GM12875 (cell line): ENCODE data around the gene LZTR1.

ENCODE experiments used
- H3K4me3 ChIP-seq: one replicate; pipeline ENCODE4 v1.5.1; 2011; ENCODE audit warnings: low read depth, low read length, control low read depth
- CTCF ChIP-seq: IDR thresholded peaks from 2 replicates; pipeline ENCODE4 v1.5.1; 2011; ENCODE audit warnings: low read depth, mild to moderate bottlenecking, control low read depth, inconsistent platforms, low read length, moderate library complexity, borderline replicate concordance; ENCODE audit not compliant: insufficient read depth

LZTR1 gene

GRCh38 chr22:20989323-20990138 lies 7.4 kb downstream of the LZTR1 start:
- TF ChIP-seq CTCF, result no peak
- no peak overlapping the region for H3K4me3 ChIP-seq

GRCh38 chr22:20990184-20991180 lies 8.4 kb downstream of the LZTR1 start:
- no peak overlapping the region for H3K4me3 ChIP-seq
- TF ChIP-seq CTCF, result no peak

GRCh38 chr22:20991252-20992055 lies 9.4 kb downstream of the LZTR1 start:
- TF ChIP-seq CTCF, result no peak
- no peak overlapping the region for H3K4me3 ChIP-seq

- no peak for TF ChIP-seq CTCF
- H3K4me3 ChIP-seq, result no peak overlapping the region
Measured at GRCh38 chr22:20992056-20992442, 10.0 kb downstream of the LZTR1 start.

GRCh38 chr22:20992456-20993303 lies 10.6 kb downstream of the LZTR1 start:
- TF ChIP-seq CTCF, result no peak
- H3K4me3 ChIP-seq, result no peak overlapping the region
